Nephron progenitor cell (in vitro differentiated cells): ENCODE results near the gene LCE2C.

ENCODE experiments used
- DNase-seq: peaks from one replicate; pipeline ENCODE4 v3.0.0; 2021
- H3K27ac Mint-ChIP-seq: 2 replicates; pipeline ENCODE4 v1.8.0; 2021; ENCODE audit warnings: mild to moderate bottlenecking, moderate library complexity, mixed read lengths
- H3K27me3 Mint-ChIP-seq: 2 replicates; pipeline ENCODE4 v1.8.0; 2021; ENCODE audit warnings: mild to moderate bottlenecking, low read depth, mixed read lengths; ENCODE audit not compliant: poor library complexity
- H3K36me3 Mint-ChIP-seq: 2 replicates; pipeline ENCODE4 v1.8.0; 2021; ENCODE audit warnings: low read depth, mixed read lengths
- H3K4me1 Mint-ChIP-seq: 2 replicates; pipeline ENCODE4 v1.8.0; 2021; ENCODE audit warnings: mixed read lengths
- H3K4me3 Mint-ChIP-seq: 2 replicates; pipeline ENCODE4 v1.8.0; 2021; ENCODE audit warnings: mild to moderate bottlenecking, moderate library complexity, mixed read lengths
- H3K9me3 Mint-ChIP-seq: 2 replicates; pipeline ENCODE4 v1.8.0; 2021; ENCODE audit warnings: mild to moderate bottlenecking, moderate library complexity, mixed read lengths
- TF ChIP-seq, protein P1 (sequence below): fragments of 200-600 bp; sonication (generic); IDR thresholded peaks from 2 replicates; pipeline ENCODE4 v1.5.0; 2021; ENCODE audit warnings: antibody characterized with exemption

The LCE2C gene

DNA sequence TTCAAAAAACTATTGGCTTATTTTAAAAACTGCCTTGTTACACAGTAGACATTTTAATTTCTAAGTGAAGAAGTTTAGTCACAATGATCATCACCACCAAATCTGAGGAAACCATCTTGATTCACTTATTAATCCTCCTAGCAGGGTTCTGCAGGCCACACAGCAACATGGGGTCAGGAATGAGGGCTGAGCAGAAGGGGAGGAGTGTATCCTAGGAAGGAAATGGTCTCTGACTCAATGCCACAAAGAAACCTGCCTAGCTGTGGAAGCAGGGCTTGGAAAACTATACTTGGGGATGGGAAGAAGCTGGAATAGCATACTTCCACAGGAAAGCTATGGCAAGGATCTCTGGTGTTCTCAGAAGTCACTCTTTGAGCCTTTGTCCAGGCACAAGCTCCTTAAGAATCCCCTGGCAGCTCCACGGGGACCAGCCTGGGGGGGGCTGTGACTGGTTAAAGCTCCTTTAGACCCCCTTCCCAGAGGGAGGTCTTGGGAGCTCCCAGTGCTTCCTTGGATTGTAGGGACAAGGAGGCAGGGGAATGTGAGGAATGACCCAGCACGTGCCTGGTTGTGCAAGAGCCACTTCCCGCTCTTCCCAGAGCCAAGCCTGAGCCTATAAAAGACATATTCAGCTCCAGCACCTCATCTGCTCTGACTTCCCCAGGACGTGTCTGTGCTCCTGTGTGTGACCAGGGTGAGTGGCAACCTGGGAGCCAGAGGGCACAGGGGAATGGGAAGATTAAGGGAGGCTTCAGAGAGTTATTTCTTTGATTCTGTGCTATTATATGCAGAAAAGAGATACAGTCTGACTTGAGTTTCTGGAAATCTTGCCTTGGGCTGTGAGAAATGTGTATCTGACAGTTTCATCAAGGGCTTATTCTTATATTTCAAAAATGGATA is 22.9 kb downstream of the LCE2C start, which contains the start of gene LCE2A:
Gene LCE2A, plus strand, starts transcription at position 645 of the 900 bp plus-strand sequence. CDS start 557 bp downstream, outside the sequence.
- Mint-ChIP-seq H3K9me3 (peaks cover 75% of the 10 kb centered on the region), H3K27ac (no peak within 1 kb of the TSS), H3K4me1 (no peaks in the 10 kb centered on the region), H3K27me3 (peaks cover 3% of the 10 kb centered on the region), H3K36me3 (no peaks in the 10 kb centered on the region), H3K4me3 (no peak within 1 kb of the TSS)
- no peak for DNase-seq
- TF ChIP-seq, protein P1, sequence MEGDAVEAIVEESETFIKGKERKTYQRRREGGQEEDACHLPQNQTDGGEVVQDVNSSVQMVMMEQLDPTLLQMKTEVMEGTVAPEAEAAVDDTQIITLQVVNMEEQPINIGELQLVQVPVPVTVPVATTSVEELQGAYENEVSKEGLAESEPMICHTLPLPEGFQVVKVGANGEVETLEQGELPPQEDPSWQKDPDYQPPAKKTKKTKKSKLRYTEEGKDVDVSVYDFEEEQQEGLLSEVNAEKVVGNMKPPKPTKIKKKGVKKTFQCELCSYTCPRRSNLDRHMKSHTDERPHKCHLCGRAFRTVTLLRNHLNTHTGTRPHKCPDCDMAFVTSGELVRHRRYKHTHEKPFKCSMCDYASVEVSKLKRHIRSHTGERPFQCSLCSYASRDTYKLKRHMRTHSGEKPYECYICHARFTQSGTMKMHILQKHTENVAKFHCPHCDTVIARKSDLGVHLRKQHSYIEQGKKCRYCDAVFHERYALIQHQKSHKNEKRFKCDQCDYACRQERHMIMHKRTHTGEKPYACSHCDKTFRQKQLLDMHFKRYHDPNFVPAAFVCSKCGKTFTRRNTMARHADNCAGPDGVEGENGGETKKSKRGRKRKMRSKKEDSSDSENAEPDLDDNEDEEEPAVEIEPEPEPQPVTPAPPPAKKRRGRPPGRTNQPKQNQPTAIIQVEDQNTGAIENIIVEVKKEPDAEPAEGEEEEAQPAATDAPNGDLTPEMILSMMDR: no peak

GRCh38 chr1:152699746-152700145 is 24.7 kb downstream of the LCE2C start:
- H3K9me3 Mint-ChIP-seq: peaks cover 75% of the 10 kb centered on the region
- peaks cover 3% of the 10 kb centered on the region for H3K27me3 Mint-ChIP-seq
- no peaks in the 10 kb centered on the region for H3K36me3 Mint-ChIP-seq

GRCh38 chr1:152707860-152708259 is 32.8 kb downstream of the LCE2C start, which contains the start of gene LCE4A:
Gene LCE4A, plus strand, starts transcription at chr1:152708160. Its CDS starts 916 bp downstream, at chr1:152709076.
- Mint-ChIP-seq H3K9me3 (peaks cover 84% of the 10 kb centered on the region), H3K27me3 (peaks cover 8% of the 10 kb centered on the region), H3K4me3 (no peak within 1 kb of the TSS), H3K36me3 (no peaks in the 10 kb centered on the region), H3K4me1 (no peaks in the 10 kb centered on the region), H3K27ac (no peak within 1 kb of the TSS)
- no peak for DNase-seq
- TF ChIP-seq, protein P1: no peak

More at GRCh38 chr1:152699746-152700145, 24.7 kb downstream of the LCE2C start:
- Mint-ChIP-seq H3K4me1 (no peaks in the 10 kb centered on the region), H3K4me3 (no peak overlapping the region), H3K27ac (no peak overlapping the region)
- TF ChIP-seq, protein P1: no peak
- no peak for DNase-seq

DNA sequence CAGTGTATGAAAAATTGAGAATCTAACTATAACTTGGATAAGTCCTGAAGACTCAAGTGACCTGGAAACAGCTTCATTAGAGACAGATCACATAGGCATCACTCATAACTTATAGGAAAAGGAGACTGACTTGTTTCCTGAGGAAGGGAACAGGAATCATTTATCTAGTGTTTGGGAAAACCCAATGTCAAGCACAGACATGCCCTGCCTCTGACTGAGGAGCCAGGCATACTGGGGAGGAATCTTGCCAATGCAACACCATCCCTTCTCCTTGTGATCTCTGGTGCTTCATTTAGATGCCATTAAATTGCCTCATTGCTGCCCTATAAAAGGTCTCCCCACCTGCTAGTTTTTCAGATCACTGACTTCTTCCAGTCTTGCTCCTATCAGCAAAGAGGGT is 43.2 kb downstream of the LCE2C start:
- TF ChIP-seq, protein P1: no peak
- no peak for DNase-seq
- Mint-ChIP-seq H3K27me3 (no peaks in the 10 kb centered on the region), H3K4me1 (no peaks in the 10 kb centered on the region), H3K36me3 (no peaks in the 10 kb centered on the region), H3K27ac (no peak overlapping the region), H3K4me3 (no peak overlapping the region), H3K9me3 (peaks cover 88% of the 10 kb centered on the region)

DNA sequence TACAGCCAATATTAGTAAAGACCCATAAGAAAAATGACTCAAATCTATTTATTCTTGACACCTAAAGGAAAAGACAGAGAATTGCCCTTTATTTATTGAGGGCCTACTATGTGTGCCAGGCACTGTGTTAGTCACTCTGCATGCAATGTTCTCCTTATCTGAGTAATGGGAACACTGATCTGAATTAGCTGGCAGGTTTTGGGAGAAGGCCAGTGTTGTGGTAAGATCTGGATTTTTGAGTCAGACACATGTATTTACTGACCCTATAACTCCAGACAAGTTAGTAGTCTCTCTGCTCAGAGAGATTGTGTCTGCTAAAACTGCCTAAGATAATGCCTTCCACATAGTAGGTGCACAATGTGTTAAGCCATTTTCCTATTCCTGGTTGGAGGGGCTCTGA is 50.2 kb downstream of the LCE2C start:
- no peak for DNase-seq
- H3K4me3 Mint-ChIP-seq: no peak overlapping the region
- peaks cover 83% of the 10 kb centered on the region for H3K9me3 Mint-ChIP-seq
- H3K27ac Mint-ChIP-seq: no peak overlapping the region
- no peaks in the 10 kb centered on the region for H3K4me1 Mint-ChIP-seq
- no peaks in the 10 kb centered on the region for H3K27me3 Mint-ChIP-seq
- H3K36me3 Mint-ChIP-seq: no peaks in the 10 kb centered on the region
- TF ChIP-seq, protein P1: no peak
